ENCODE measurements around the gene ZNF189. TPM values are rescaled to one million over a fixed set of nuclear protein-coding genes. Genes with fewer than 3 reads are reported as not detected.

The ZNF189 gene
- total and polyA plus RNA-seq, 4 experiments from 2014 or later: 0.95 to 23.2 (median 12.4) TPM

GRCh38 chr9:101394687-101395086 lies 4.0 kb upstream of the ZNF189 start:
- H3K27me3 ChIP-seq (ENCODE audit: insufficient read depth, low read length): no peaks in the 10 kb centered on the region
- Mint-ChIP-seq H3K9me3 (peaks cover 0 to 11% (median 4%) of the 10 kb centered on the region in 8 donors), H3K36me3 (peaks cover 40 to 72% of the 10 kb centered on the region in 2 donors), H3K4me1 (peaks cover 51 to 81% (median 70%) of the 10 kb centered on the region in 4 donors), H3K27me3 (no peaks in the 10 kb centered on the region), H3K27ac (peak overlapping the region in 2 of 7 donors; percentile 39 to 80), H3K4me3 (peak overlapping the region in 2 of 8 donors; percentile 33 to 74)
- no peak overlapping the region for H3K4me3 ChIP-seq (ENCODE audit: low read length in 2 of 2)
- H3K4me1 ChIP-seq (ENCODE audit: insufficient read depth, low read length): peaks cover 48% of the 10 kb centered on the region
- DNase-seq: no peak
- no peaks in the 10 kb centered on the region for H3K9me3 ChIP-seq (ENCODE audit: control insufficient read depth in 1 of 2, low read length in 2 of 2)
- H3K36me3 ChIP-seq (ENCODE audit: insufficient read depth, low read length): peaks cover under 1% of the 10 kb centered on the region
- intact Hi-C loops (cut with micrococcal nuclease): loop anchor here (5.0 to 10.0 kb wide), 3 partner anchors 797 to 1297 kb away; partner anchors contain the start of genes ERP44, INVS and TEX10
- POLR2A ChIA-PET (ENCODE audit: partially characterized antibody): no interaction called here
- no peak overlapping the region for H3K27ac ChIP-seq (ENCODE audit: low read depth, low read length)
- CTCF ChIA-PET (ENCODE audit: partially characterized antibody): no interaction called here

- H3K9me3 ChIP-seq (ENCODE audit: control insufficient read depth in 1 of 2, low read length in 2 of 2): no peaks in the 10 kb centered on the region
- peaks cover 8% of the 10 kb centered on the region for H3K36me3 ChIP-seq (ENCODE audit: insufficient read depth, low read length)
- H3K4me3 Mint-ChIP-seq: peak overlapping the region; percentile 98 to 100 (median 99)
- peaks cover 0 to 6% (median 2%) of the 10 kb centered on the region in 8 donors for H3K9me3 Mint-ChIP-seq
- intact Hi-C loops (cut with micrococcal nuclease): loop anchor here (1.0 to 10.0 kb wide), 7 partner anchors 136 to 1577 kb away; partner anchors contain the start of genes ERP44, INVS, MSANTD3 and NR4A3
- ChIA-PET POLR2A (ENCODE audit: partially characterized antibody) (interaction anchor here (1.2 to 2.4 kb wide), 3 partner anchors 9 to 136 kb away, joined by 5 to 24 read pairs (median 8); partner anchors contain the start of gene RNF20), CTCF (ENCODE audit: partially characterized antibody) (interaction anchor here (0.8 to 2.3 kb wide), 3 partner anchors 9 to 796 kb away, joined by 3 to 13 read pairs (median 7); partner anchors contain the start of gene RNF20)
- peak overlapping the region; percentile 75 to 86 for H3K4me3 ChIP-seq (ENCODE audit: low read length in 2 of 2)
- peaks cover 64% of the 10 kb centered on the region for H3K4me1 ChIP-seq (ENCODE audit: insufficient read depth, low read length)
- H3K27ac ChIP-seq (ENCODE audit: low read depth, low read length): peak overlapping the region; percentile 93
- peaks cover 61 to 86% (median 77%) of the 10 kb centered on the region in 4 donors for H3K4me1 Mint-ChIP-seq
- DNase-seq: no peak
- peak overlapping the region; percentile 98 to 100 (median 99) for H3K27ac Mint-ChIP-seq
- H3K27me3 ChIP-seq (ENCODE audit: insufficient read depth, low read length): no peaks in the 10 kb centered on the region
- peaks cover 47 to 69% of the 10 kb centered on the region in 2 donors for H3K36me3 Mint-ChIP-seq
- H3K27me3 Mint-ChIP-seq: no peaks in the 10 kb centered on the region
Observed at GRCh38 chr9:101397746-101398067, 944 bp upstream of the ZNF189 start.

GRCh38 chr9:101398930-101399642 lies 435 bp downstream of the ZNF189 start:
- Histone ChIP-seq H3K4me3 (ENCODE audit: low read length in 2 of 2) (peak overlapping the region; percentile 62 to 86), H3K9me3 (ENCODE audit: control insufficient read depth in 1 of 2, low read length in 2 of 2) (no peaks in the 10 kb centered on the region), H3K36me3 (ENCODE audit: insufficient read depth, low read length) (peaks cover 21% of the 10 kb centered on the region), H3K27ac (ENCODE audit: low read depth, low read length) (peak overlapping the region; percentile 93), H3K27me3 (ENCODE audit: insufficient read depth, low read length) (no peaks in the 10 kb centered on the region), H3K4me1 (ENCODE audit: insufficient read depth, low read length) (peaks cover 61% of the 10 kb centered on the region)
- peaks cover 52 to 77% of the 10 kb centered on the region in 2 donors for H3K36me3 Mint-ChIP-seq
- CTCF ChIA-PET (ENCODE audit: partially characterized antibody): interaction anchor here (1.2 to 2.3 kb wide), 3 partner anchors 11 to 134 kb away, joined by 5 to 13 read pairs (median 7); partner anchors contain the start of gene RNF20
- H3K27me3 Mint-ChIP-seq: no peaks in the 10 kb centered on the region
- peak overlapping the region; percentile 98 to 100 (median 99) for H3K27ac Mint-ChIP-seq
- no peak for DNase-seq
- peaks cover 0 to 8% (median 4%) of the 10 kb centered on the region in 8 donors for H3K9me3 Mint-ChIP-seq
- POLR2A ChIA-PET (ENCODE audit: partially characterized antibody): interaction anchor here (0.9 to 2.4 kb wide), 5 partner anchors 9 to 171 kb away, joined by 5 to 24 read pairs (median 6); partner anchors contain the start of gene RNF20
- intact Hi-C loops (cut with micrococcal nuclease): loop anchor here (1.0 to 10.0 kb wide), 7 partner anchors 134 to 1578 kb away; partner anchors contain the start of genes ERP44, INVS, MSANTD3 and NR4A3
- peaks cover 61 to 89% (median 79%) of the 10 kb centered on the region in 4 donors for H3K4me1 Mint-ChIP-seq
- H3K4me3 Mint-ChIP-seq: peak overlapping the region; percentile 98 to 100 (median 99)

GRCh38 chr9:101399643-101399970 lies 956 bp downstream of the ZNF189 start:
- POLR2A ChIA-PET (ENCODE audit: partially characterized antibody): interaction anchor here (1.1 to 2.4 kb wide), 2 partner anchors 11 to 134 kb away, joined by 5 to 24 read pairs; partner anchors contain the start of gene RNF20
- H3K36me3 ChIP-seq (ENCODE audit: insufficient read depth, low read length): peaks cover 27% of the 10 kb centered on the region

GRCh38 chr9:101400120-101400519 lies 1.5 kb downstream of the ZNF189 start:
- H3K27ac Mint-ChIP-seq: peak overlapping the region; percentile 29 to 98 (median 63)
- peaks cover 52 to 79% (median 69%) of the 10 kb centered on the region in 4 donors for H3K4me1 Mint-ChIP-seq
- intact Hi-C loops (cut with micrococcal nuclease): no loop called here
- no peaks in the 10 kb centered on the region for H3K27me3 Mint-ChIP-seq
- Histone ChIP-seq H3K27me3 (ENCODE audit: insufficient read depth, low read length) (no peaks in the 10 kb centered on the region), H3K36me3 (ENCODE audit: insufficient read depth, low read length) (peaks cover 32% of the 10 kb centered on the region), H3K4me1 (ENCODE audit: insufficient read depth, low read length) (peaks cover 54% of the 10 kb centered on the region), H3K4me3 (ENCODE audit: low read length in 2 of 2) (peak overlapping the region in 1 of 2 donors; percentile 86), H3K9me3 (ENCODE audit: control insufficient read depth in 1 of 2, low read length in 2 of 2) (no peaks in the 10 kb centered on the region), H3K27ac (ENCODE audit: low read depth, low read length) (no peak overlapping the region)
- ChIA-PET POLR2A (ENCODE audit: partially characterized antibody) (interaction anchor here (2.4 kb wide), 1 partner anchor 133 kb away, joined by 24 read pairs; the partner anchor contains the start of gene RNF20), CTCF (ENCODE audit: partially characterized antibody) (interaction anchor here (1.6 to 2.3 kb wide), 2 partner anchors 12 to 133 kb away, joined by 5 to 13 read pairs; partner anchors contain the start of gene RNF20)
- H3K4me3 Mint-ChIP-seq: peak overlapping the region; percentile 98 to 100 (median 99)
- H3K9me3 Mint-ChIP-seq: peaks cover 0 to 13% (median 8%) of the 10 kb centered on the region in 8 donors
- no peak for DNase-seq
- peaks cover 53 to 77% of the 10 kb centered on the region in 2 donors for H3K36me3 Mint-ChIP-seq

More at GRCh38 chr9:101399643-101399970, 956 bp downstream of the ZNF189 start:
- no peaks in the 10 kb centered on the region for H3K9me3 ChIP-seq (ENCODE audit: control insufficient read depth in 1 of 2, low read length in 2 of 2)
- CTCF ChIA-PET (ENCODE audit: partially characterized antibody): interaction anchor here (1.6 to 2.3 kb wide), 2 partner anchors 11 to 134 kb away, joined by 5 to 13 read pairs; partner anchors contain the start of gene RNF20
- H3K27ac Mint-ChIP-seq: peak overlapping the region; percentile 98 to 100 (median 99)
- H3K36me3 Mint-ChIP-seq: peaks cover 52 to 77% of the 10 kb centered on the region in 2 donors
- H3K27me3 Mint-ChIP-seq: no peaks in the 10 kb centered on the region
- H3K4me3 Mint-ChIP-seq: peak overlapping the region; percentile 98 to 100 (median 99)
- H3K4me1 Mint-ChIP-seq: peaks cover 55 to 84% (median 74%) of the 10 kb centered on the region in 4 donors
- no peaks in the 10 kb centered on the region for H3K27me3 ChIP-seq (ENCODE audit: insufficient read depth, low read length)
- H3K9me3 Mint-ChIP-seq: peaks cover 0 to 8% (median 4%) of the 10 kb centered on the region in 8 donors
- DNase-seq: no peak
- intact Hi-C loops (cut with micrococcal nuclease): loop anchor here (2.0 to 10.0 kb wide), 5 partner anchors 802 to 1579 kb away; partner anchors contain the start of genes ERP44, INVS, NR4A3 and TEX10
- H3K27ac ChIP-seq (ENCODE audit: low read depth, low read length): peak overlapping the region; percentile 93
- H3K4me1 ChIP-seq (ENCODE audit: insufficient read depth, low read length): peaks cover 56% of the 10 kb centered on the region
- peak overlapping the region; percentile 62 to 86 for H3K4me3 ChIP-seq (ENCODE audit: low read length in 2 of 2)

- peaks cover 27% of the 10 kb centered on the region for H3K4me1 ChIP-seq (ENCODE audit: insufficient read depth, low read length)
- H3K9me3 Mint-ChIP-seq: peaks cover 0 to 45% (median 40%) of the 10 kb centered on the region in 8 donors
- intact Hi-C loops (cut with micrococcal nuclease): no loop called here
- peak overlapping the region in 1 of 7 donors; percentile 66 for H3K27ac Mint-ChIP-seq
- DNase-seq: no peak
- H3K27me3 Mint-ChIP-seq: no peaks in the 10 kb centered on the region
- no peak overlapping the region for H3K4me3 ChIP-seq (ENCODE audit: low read length in 2 of 2)
- peaks cover 58% of the 10 kb centered on the region for H3K36me3 ChIP-seq (ENCODE audit: insufficient read depth, low read length)
- H3K4me3 Mint-ChIP-seq: no peak overlapping the region
- H3K27ac ChIP-seq (ENCODE audit: low read depth, low read length): no peak overlapping the region
- peaks cover 80 to 84% of the 10 kb centered on the region in 2 donors for H3K36me3 Mint-ChIP-seq
- POLR2A ChIA-PET (ENCODE audit: partially characterized antibody): no interaction called here
- H3K27me3 ChIP-seq (ENCODE audit: insufficient read depth, low read length): no peaks in the 10 kb centered on the region
- CTCF ChIA-PET (ENCODE audit: partially characterized antibody): interaction anchor here (1.0 to 2.2 kb wide), 3 partner anchors 15 to 126 kb away, joined by 3 to 7 read pairs (median 6); no protein-coding TSS in a partner anchor
- peaks cover 12 to 14% of the 10 kb centered on the region in 2 donors for H3K9me3 ChIP-seq (ENCODE audit: control insufficient read depth in 1 of 2, low read length in 2 of 2)
- H3K4me1 Mint-ChIP-seq: peaks cover 35 to 45% (median 39%) of the 10 kb centered on the region in 4 donors
Observed at GRCh38 chr9:101403516-101404285, 5.0 kb downstream of the ZNF189 start.
